Stimulated activated CD4-positive, alpha-beta T cell treated with anti-CD3 and anti-CD28 coated beads, Interleukin-4, amount 100 ng/mL, for 4 hours (primary cell): Measurements from ENCODE around the gene TRABD2B.

Source experiments
- DNase-seq, 2 experiments: peaks; one replicate each; pipeline ENCODE4 v3.0.0-alpha.2; 2020

Gene TRABD2B

GRCh38 chr1:47871799-47872353, 125.3 kb downstream of the TRABD2B start:
- no peak for DNase-seq

GRCh38 chr1:47870946-47871676, 126.1 kb downstream of the TRABD2B start:
- DNase-seq = no peak

- DNase-seq = no peak
These were observed 126.7 kb downstream of the TRABD2B start for GRCh38 chr1:47870480-47870879.

GRCh38 chr1:47868348-47868676, 128.9 kb downstream of the TRABD2B start:
- DNase-seq = no peak

- no peak for DNase-seq
These were observed 129.5 kb downstream of the TRABD2B start for GRCh38 chr1:47867438-47868347.

- DNase-seq = no peak
These were observed 130.4 kb downstream of the TRABD2B start for GRCh38 chr1:47866601-47867437.

GRCh38 chr1:47865881-47866535, 131.2 kb downstream of the TRABD2B start:
- no peak for DNase-seq

- no peak for DNase-seq
These were observed 138.0 kb downstream of the TRABD2B start for GRCh38 chr1:47859092-47859743.

GRCh38 chr1:47856996-47857395, 140.2 kb downstream of the TRABD2B start:
- no peak for DNase-seq

- no peak for DNase-seq
These were observed 142.0 kb downstream of the TRABD2B start for GRCh38 chr1:47855230-47855629.

- DNase-seq = no peak
These were observed 142.5 kb downstream of the TRABD2B start for GRCh38 chr1:47854552-47855144.

- DNase-seq = no peak
These were observed 143.3 kb downstream of the TRABD2B start for GRCh38 chr1:47853852-47854251.

GRCh38 chr1:47853059-47853458, 144.1 kb downstream of the TRABD2B start:
- no peak for DNase-seq

GRCh38 chr1:47852006-47852718, 145.0 kb downstream of the TRABD2B start:
- DNase-seq = no peak

GRCh38 chr1:47850451-47850850, 146.7 kb downstream of the TRABD2B start:
- DNase-seq = no peak

GRCh38 chr1:47849591-47850261, 147.5 kb downstream of the TRABD2B start:
- no peak for DNase-seq

GRCh38 chr1:47849005-47849521, 148.1 kb downstream of the TRABD2B start:
- no peak for DNase-seq

GRCh38 chr1:47847763-47848162, 149.4 kb downstream of the TRABD2B start:
- no peak for DNase-seq

- DNase-seq = no peak
These were observed 152.6 kb downstream of the TRABD2B start for GRCh38 chr1:47844558-47844955.
